Measurements from ENCODE around the gene C9.
"Not testable (repeated sequence)": the region's sequence is repeated elsewhere in the genome, so short reads cannot be mapped to it uniquely, and the experiment has no call there.

C9 gene

GRCh38 chr5:39364367-39364766 is at the start of gene C9:
Gene C9, minus strand, starts transcription at chr5:39364495. Its CDS starts 31 bp downstream, at chr5:39364464.
- no peak within 1 kb of the TSS for H3K9ac ChIP-seq (ENCODE audit: low read depth, low read length)
- H3K27me3 ChIP-seq (ENCODE audit: insufficient read depth, low read length) = no peaks in the 10 kb centered on the region
- H3K36me3 ChIP-seq (ENCODE audit: insufficient read depth, low read depth, low read length) = no peaks in the 10 kb centered on the region
- H3K4me3 ChIP-seq (ENCODE audit: low read length) = no peak within 1 kb of the TSS
- 0 out of 2 replicates have a peak, but pooled peaks cover 2% of the 10 kb centered on the region for H3K9me3 ChIP-seq (ENCODE audit: insufficient read depth, low read depth, low read length)
- H3K4me1 ChIP-seq (ENCODE audit: insufficient read depth, low read length) = peaks cover 6% of the 10 kb centered on the region; the same call in 1 of the 2 replicates
- no peak within 1 kb of the TSS for H3K27ac ChIP-seq (ENCODE audit: low read length)

GRCh38 chr5:39413771-39414170 is 49.5 kb upstream of the C9 start:
- Histone ChIP-seq H3K27ac (ENCODE audit: low read length) (no peak overlapping the region), H3K9ac (ENCODE audit: low read depth, low read length) (no peak overlapping the region), H3K4me1 (ENCODE audit: insufficient read depth, low read length) (peaks cover 18% of the 10 kb centered on the region), H3K4me3 (ENCODE audit: low read length) (no peak overlapping the region), H3K36me3 (ENCODE audit: insufficient read depth, low read depth, low read length) (no peaks in the 10 kb centered on the region), H3K27me3 (ENCODE audit: insufficient read depth, low read length) (no peaks in the 10 kb centered on the region), H3K9me3 (ENCODE audit: insufficient read depth, low read depth, low read length) (no peaks in the 10 kb centered on the region)

GRCh38 chr5:39412721-39413394 is 48.6 kb upstream of the C9 start:
- H3K27ac ChIP-seq (ENCODE audit: low read length) = no peak overlapping the region
- peaks cover 18% of the 10 kb centered on the region for H3K4me1 ChIP-seq (ENCODE audit: insufficient read depth, low read length)
- H3K9ac ChIP-seq (ENCODE audit: low read depth, low read length) = no peak overlapping the region
- H3K36me3 ChIP-seq (ENCODE audit: insufficient read depth, low read depth, low read length) = no peaks in the 10 kb centered on the region
- H3K27me3 ChIP-seq (ENCODE audit: insufficient read depth, low read length) = no peaks in the 10 kb centered on the region
- no peak overlapping the region; the same call in 1 of the 2 replicates for H3K4me3 ChIP-seq (ENCODE audit: low read length)
- H3K9me3 ChIP-seq (ENCODE audit: insufficient read depth, low read depth, low read length) = no peaks in the 10 kb centered on the region

GRCh38 chr5:39411985-39412384 is 47.7 kb upstream of the C9 start:
- Histone ChIP-seq H3K36me3 (ENCODE audit: insufficient read depth, low read depth, low read length) (no peaks in the 10 kb centered on the region), H3K4me1 (ENCODE audit: insufficient read depth, low read length) (peaks cover 18% of the 10 kb centered on the region; the same call in 1 of the 2 replicates)

GRCh38 chr5:39411061-39411460 is 46.8 kb upstream of the C9 start:
- no peak overlapping the region for H3K27ac ChIP-seq (ENCODE audit: low read length)
- H3K4me3 ChIP-seq (ENCODE audit: low read length) = no peak overlapping the region
- H3K4me1 ChIP-seq (ENCODE audit: insufficient read depth, low read length) = peaks cover 15% of the 10 kb centered on the region; the same call in 1 of the 2 replicates

More at GRCh38 chr5:39411985-39412384, 47.7 kb upstream of the C9 start:
- no peaks in the 10 kb centered on the region for H3K9me3 ChIP-seq (ENCODE audit: insufficient read depth, low read depth, low read length)
- no peaks in the 10 kb centered on the region for H3K27me3 ChIP-seq (ENCODE audit: insufficient read depth, low read length)
- no peak overlapping the region for H3K4me3 ChIP-seq (ENCODE audit: low read length)
- H3K27ac ChIP-seq (ENCODE audit: low read length) = no peak overlapping the region
- H3K9ac ChIP-seq (ENCODE audit: low read depth, low read length) = no peak overlapping the region

GRCh38 chr5:39409033-39409432 is 44.7 kb upstream of the C9 start:
- Histone ChIP-seq H3K4me3 (ENCODE audit: low read length) (no peak overlapping the region), H3K9ac (ENCODE audit: low read depth, low read length) (no peak overlapping the region), H3K9me3 (ENCODE audit: insufficient read depth, low read depth, low read length) (no peaks in the 10 kb centered on the region), H3K27ac (ENCODE audit: low read length) (no peak overlapping the region), H3K4me1 (ENCODE audit: insufficient read depth, low read length) (peaks cover 15% of the 10 kb centered on the region; the same call in 1 of the 2 replicates), H3K27me3 (ENCODE audit: insufficient read depth, low read length) (no peaks in the 10 kb centered on the region), H3K36me3 (ENCODE audit: insufficient read depth, low read depth, low read length) (no peaks in the 10 kb centered on the region)

More at GRCh38 chr5:39411061-39411460, 46.8 kb upstream of the C9 start:
- no peaks in the 10 kb centered on the region for H3K9me3 ChIP-seq (ENCODE audit: insufficient read depth, low read depth, low read length)
- no peaks in the 10 kb centered on the region for H3K36me3 ChIP-seq (ENCODE audit: insufficient read depth, low read depth, low read length)
- H3K27me3 ChIP-seq (ENCODE audit: insufficient read depth, low read length) = no peaks in the 10 kb centered on the region
- no peak overlapping the region for H3K9ac ChIP-seq (ENCODE audit: low read depth, low read length)

- Histone ChIP-seq H3K27ac (ENCODE audit: low read length) (no peak overlapping the region), H3K9ac (ENCODE audit: low read depth, low read length) (no peak overlapping the region), H3K9me3 (ENCODE audit: insufficient read depth, low read depth, low read length) (no peaks in the 10 kb centered on the region), H3K4me1 (ENCODE audit: insufficient read depth, low read length) (peaks cover 8% of the 10 kb centered on the region), H3K36me3 (ENCODE audit: insufficient read depth, low read depth, low read length) (no peaks in the 10 kb centered on the region), H3K4me3 (ENCODE audit: low read length) (no peak overlapping the region), H3K27me3 (ENCODE audit: insufficient read depth, low read length) (no peaks in the 10 kb centered on the region)
Measured at GRCh38 chr5:39405083-39405843, 41.0 kb upstream of the C9 start.

- not testable (repeated sequence) for H3K9me3 ChIP-seq (ENCODE audit: insufficient read depth, low read depth, low read length); H3K4me3 ChIP-seq (ENCODE audit: low read length); H3K36me3 ChIP-seq (ENCODE audit: insufficient read depth, low read depth, low read length); H3K27ac ChIP-seq (ENCODE audit: low read length); H3K9ac ChIP-seq (ENCODE audit: low read depth, low read length); H3K27me3 ChIP-seq (ENCODE audit: insufficient read depth, low read length)
- H3K4me1 ChIP-seq (ENCODE audit: insufficient read depth, low read length) = peaks cover 13% of the 10 kb centered on the region
Measured at GRCh38 chr5:39403761-39404160, 39.5 kb upstream of the C9 start.

GRCh38 chr5:39402140-39402539 is 37.8 kb upstream of the C9 start:
- not testable (repeated sequence) for H3K36me3 ChIP-seq (ENCODE audit: insufficient read depth, low read depth, low read length); H3K27ac ChIP-seq (ENCODE audit: low read length)

GRCh38 chr5:39400713-39401578 is 36.7 kb upstream of the C9 start:
- Histone ChIP-seq H3K27ac (ENCODE audit: low read length) (no peak overlapping the region), H3K9ac (ENCODE audit: low read depth, low read length) (no peak overlapping the region; the same call in 1 of the 2 replicates), H3K27me3 (ENCODE audit: insufficient read depth, low read length) (no peaks in the 10 kb centered on the region), H3K9me3 (ENCODE audit: insufficient read depth, low read depth, low read length) (no peaks in the 10 kb centered on the region), H3K36me3 (ENCODE audit: insufficient read depth, low read depth, low read length) (no peaks in the 10 kb centered on the region), H3K4me3 (ENCODE audit: low read length) (no peak overlapping the region), H3K4me1 (ENCODE audit: insufficient read depth, low read length) (peaks cover 13% of the 10 kb centered on the region)

More at GRCh38 chr5:39402140-39402539, 37.8 kb upstream of the C9 start:
- not testable (repeated sequence) for H3K9ac ChIP-seq (ENCODE audit: low read depth, low read length); H3K9me3 ChIP-seq (ENCODE audit: insufficient read depth, low read depth, low read length); H3K27me3 ChIP-seq (ENCODE audit: insufficient read depth, low read length); H3K4me3 ChIP-seq (ENCODE audit: low read length)
- H3K4me1 ChIP-seq (ENCODE audit: insufficient read depth, low read length) = peaks cover 13% of the 10 kb centered on the region
